HFFc6 (cell line): ENCODE data around the gene FAM124B. TPM values are rescaled to one million over a fixed set of nuclear protein-coding genes. Genes with fewer than 3 reads are reported as not detected.
A peak's percentile ranks its signal among the peaks of the same experiment; 100 is the strongest.

Source experiments
- DNase-seq: peaks from one replicate; pipeline ENCODE4 v3.0.0-alpha.2; 2018
- H3K27ac Mint-ChIP-seq: 2 replicates; pipeline ENCODE4 v1.8.0; 2020; ENCODE audit warnings: mild to moderate bottlenecking, mixed read lengths
- H3K27me3 Mint-ChIP-seq: 2 replicates; pipeline ENCODE4 v1.8.0; 2021; ENCODE audit warnings: mild to moderate bottlenecking, moderate library complexity, mixed read lengths; ENCODE audit not compliant: insufficient read depth
- H3K36me3 Mint-ChIP-seq: 2 replicates; pipeline ENCODE4 v1.8.0; 2021; ENCODE audit warnings: low read depth, mixed read lengths
- H3K4me1 Mint-ChIP-seq: 2 replicates; pipeline ENCODE4 v1.8.0; 2020; ENCODE audit warnings: low read depth, mixed read lengths
- H3K4me3 Mint-ChIP-seq: 2 replicates; pipeline ENCODE4 v1.8.0; 2020; ENCODE audit warnings: mild to moderate bottlenecking, moderate library complexity, mixed read lengths
- H3K9me3 Mint-ChIP-seq: 2 replicates; pipeline ENCODE4 v1.8.0; 2020; ENCODE audit warnings: mild to moderate bottlenecking, mixed read lengths
- total RNA-seq, 6 experiments: library from RNA; stranded (reverse); fragmentation: NEBNext Ultra II Directional; extraction: Animal tissue kit (Norgen Biotek cat#: 25700); gene quantifications; 2 replicates in 1 of 6; 3 replicates in 5 of 6; pipeline ENCODE4 v1.2.3, GENCODE V29; 2021
- TF ChIP-seq, protein P1 (sequence below): fragments of 200-600 bp; sonication (generic); IDR thresholded peaks from 2 replicates; pipeline ENCODE4 v1.5.0; 2021; ENCODE audit warnings: antibody characterized with exemption, mild to moderate bottlenecking

Gene FAM124B
- total RNA-seq, 6 experiments from 2014 or later: 0.10 TPM; not detected in 5

DNA sequence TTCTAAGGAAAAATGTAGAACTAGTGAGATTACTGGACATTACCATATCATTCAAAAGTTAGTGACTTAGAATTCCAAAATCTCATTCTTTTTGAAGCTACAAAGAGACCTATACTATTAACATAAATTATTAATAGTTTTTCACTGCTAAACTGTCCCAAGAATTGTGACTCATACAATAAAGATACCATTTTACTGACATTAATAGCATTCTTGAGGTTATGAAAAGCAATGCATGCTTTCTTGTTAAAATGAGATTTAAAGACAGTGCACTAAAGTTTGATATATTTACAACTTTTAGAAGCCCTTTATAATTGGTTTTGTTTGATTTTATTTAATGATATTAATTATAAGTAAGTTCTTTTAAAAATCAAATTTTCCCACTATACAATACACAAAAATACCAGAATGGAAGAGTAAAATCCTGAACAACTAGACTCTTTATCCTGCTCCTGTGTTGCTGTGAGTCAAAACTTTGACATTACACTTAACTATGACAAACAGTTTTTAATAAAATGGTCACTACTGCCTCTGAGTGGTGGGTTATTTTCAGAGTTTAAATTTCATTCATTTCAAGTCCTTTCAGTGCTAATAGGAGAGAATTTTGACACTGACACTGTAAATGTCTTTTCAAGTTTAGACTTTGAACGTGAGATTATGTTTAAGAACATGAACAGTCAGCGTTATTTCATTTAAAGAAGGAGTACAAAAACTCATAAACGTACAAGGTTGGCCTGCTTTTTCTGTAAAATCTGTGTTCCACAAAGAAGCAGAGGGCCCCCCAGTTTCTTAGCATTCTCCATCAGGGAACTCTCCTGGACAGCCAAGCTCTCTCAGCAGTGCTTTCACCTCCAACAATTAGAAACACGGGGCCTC lies 54.5 kb downstream of the FAM124B start:
- peak; percentile 44 for DNase-seq
- TF ChIP-seq, protein P1, sequence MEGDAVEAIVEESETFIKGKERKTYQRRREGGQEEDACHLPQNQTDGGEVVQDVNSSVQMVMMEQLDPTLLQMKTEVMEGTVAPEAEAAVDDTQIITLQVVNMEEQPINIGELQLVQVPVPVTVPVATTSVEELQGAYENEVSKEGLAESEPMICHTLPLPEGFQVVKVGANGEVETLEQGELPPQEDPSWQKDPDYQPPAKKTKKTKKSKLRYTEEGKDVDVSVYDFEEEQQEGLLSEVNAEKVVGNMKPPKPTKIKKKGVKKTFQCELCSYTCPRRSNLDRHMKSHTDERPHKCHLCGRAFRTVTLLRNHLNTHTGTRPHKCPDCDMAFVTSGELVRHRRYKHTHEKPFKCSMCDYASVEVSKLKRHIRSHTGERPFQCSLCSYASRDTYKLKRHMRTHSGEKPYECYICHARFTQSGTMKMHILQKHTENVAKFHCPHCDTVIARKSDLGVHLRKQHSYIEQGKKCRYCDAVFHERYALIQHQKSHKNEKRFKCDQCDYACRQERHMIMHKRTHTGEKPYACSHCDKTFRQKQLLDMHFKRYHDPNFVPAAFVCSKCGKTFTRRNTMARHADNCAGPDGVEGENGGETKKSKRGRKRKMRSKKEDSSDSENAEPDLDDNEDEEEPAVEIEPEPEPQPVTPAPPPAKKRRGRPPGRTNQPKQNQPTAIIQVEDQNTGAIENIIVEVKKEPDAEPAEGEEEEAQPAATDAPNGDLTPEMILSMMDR: no peak
- H3K9me3 Mint-ChIP-seq: no peaks in the 10 kb centered on the region

DNA sequence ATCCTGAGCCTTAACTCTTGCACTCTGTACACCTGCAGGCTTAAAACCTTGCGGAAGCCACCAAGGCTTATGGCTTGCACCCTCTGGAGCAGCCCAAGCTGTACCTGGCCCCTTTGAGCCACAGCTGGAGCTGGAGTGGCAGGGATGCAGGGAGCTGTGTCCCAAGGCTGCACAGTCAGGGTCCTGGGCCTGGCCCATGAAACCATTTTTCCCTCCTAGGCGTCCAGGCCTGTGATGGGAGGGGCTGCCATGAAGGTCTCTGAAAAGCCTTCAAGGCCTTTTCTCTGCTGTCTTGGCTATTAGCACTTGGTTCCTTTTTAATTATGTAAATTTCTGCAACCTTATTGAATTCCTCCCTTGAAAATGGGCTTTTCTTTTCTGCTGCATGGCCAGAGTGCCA lies 56.4 kb downstream of the FAM124B start:
- TF ChIP-seq, protein P1: no peak
- H3K27me3 Mint-ChIP-seq: peaks cover 11% of the 10 kb centered on the region
- no peaks in the 10 kb centered on the region for H3K9me3 Mint-ChIP-seq
- no peak overlapping the region for H3K27ac Mint-ChIP-seq
- no peak for DNase-seq
- peaks cover 7% of the 10 kb centered on the region for H3K4me1 Mint-ChIP-seq
- H3K4me3 Mint-ChIP-seq: no peak overlapping the region
- H3K36me3 Mint-ChIP-seq: no peaks in the 10 kb centered on the region

More for the DNA sequence above, 54.5 kb downstream of the FAM124B start:
- Mint-ChIP-seq H3K4me1 (peaks cover 11% of the 10 kb centered on the region), H3K27ac (no peak overlapping the region; the same call in 1 of the 2 replicates), H3K36me3 (no peaks in the 10 kb centered on the region), H3K27me3 (peaks cover 4% of the 10 kb centered on the region; the same call in 1 of the 2 replicates), H3K4me3 (no peak overlapping the region)

DNA sequence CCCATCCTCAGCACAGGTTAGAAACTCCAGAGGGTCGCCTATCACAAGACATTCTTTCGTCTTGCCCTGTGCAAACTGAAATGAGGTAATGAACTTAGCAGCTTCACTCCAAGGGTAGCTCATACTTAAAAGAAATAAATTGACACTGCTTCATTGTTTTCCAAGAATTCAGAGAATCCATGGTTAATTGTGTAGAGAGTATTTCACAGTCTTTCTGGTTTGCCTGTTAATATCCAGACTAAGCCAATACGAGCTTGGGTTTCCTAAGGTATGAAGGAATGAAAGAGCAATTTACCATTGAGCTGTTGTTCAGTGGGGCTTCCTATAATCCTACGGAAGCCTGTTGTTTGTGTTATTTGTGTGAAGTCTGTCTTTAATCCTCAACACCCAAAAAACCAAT lies 58.7 kb downstream of the FAM124B start:
- Mint-ChIP-seq H3K36me3 (no peaks in the 10 kb centered on the region), H3K27me3 (peaks cover 12% of the 10 kb centered on the region), H3K4me1 (peaks cover 7% of the 10 kb centered on the region), H3K4me3 (no peak overlapping the region), H3K27ac (no peak overlapping the region), H3K9me3 (no peaks in the 10 kb centered on the region)
- DNase-seq: no peak
- TF ChIP-seq, protein P1: no peak

DNA sequence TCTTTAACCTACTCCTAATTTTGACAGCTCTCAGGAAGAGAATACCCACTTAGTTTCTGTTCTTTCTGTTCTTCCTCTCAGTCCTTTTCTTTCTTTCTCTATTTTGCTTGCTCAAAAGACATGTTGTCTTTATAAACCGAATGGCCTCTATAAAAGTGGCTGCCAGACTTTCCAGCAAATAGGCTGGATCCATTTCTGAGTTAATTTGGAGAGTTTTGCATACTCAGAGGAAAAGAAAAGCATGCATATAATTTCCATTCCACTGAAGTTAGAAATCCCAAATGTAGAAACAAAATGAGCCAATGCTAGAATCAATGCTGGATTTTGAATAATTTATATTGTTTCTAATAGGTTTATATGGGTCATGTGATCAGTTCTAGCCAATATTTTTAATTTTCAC lies 65.9 kb downstream of the FAM124B start:
- H3K27me3 Mint-ChIP-seq: peaks cover 20% of the 10 kb centered on the region
- no peak overlapping the region for H3K4me3 Mint-ChIP-seq
- no peaks in the 10 kb centered on the region for H3K9me3 Mint-ChIP-seq
- H3K27ac Mint-ChIP-seq: no peak overlapping the region
- H3K36me3 Mint-ChIP-seq: no peaks in the 10 kb centered on the region
- peaks cover 6% of the 10 kb centered on the region for H3K4me1 Mint-ChIP-seq
- no peak for DNase-seq
- TF ChIP-seq, protein P1: no peak

DNA sequence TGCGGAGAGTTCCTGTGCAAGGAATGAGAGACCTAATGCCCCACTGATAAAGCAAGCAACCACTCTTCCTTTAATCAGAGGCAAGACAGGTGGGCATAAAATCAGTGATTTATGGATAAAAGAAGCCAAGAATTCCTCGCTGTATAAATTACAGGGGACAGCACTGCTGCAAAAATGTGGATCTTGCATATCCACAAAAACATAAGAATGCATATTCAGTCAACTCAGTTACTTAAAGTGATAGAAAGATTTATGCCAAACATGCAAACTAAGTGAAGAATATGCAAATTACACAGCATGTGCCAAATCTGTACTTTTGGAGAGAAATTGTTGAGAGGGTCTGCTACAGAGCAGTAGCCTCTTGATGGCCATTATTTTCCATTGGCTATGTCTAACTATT lies 67.2 kb downstream of the FAM124B start:
- DNase-seq: no peak
- H3K9me3 Mint-ChIP-seq: no peaks in the 10 kb centered on the region
- TF ChIP-seq, protein P1: no peak
- H3K4me3 Mint-ChIP-seq: no peak overlapping the region
- H3K4me1 Mint-ChIP-seq: peaks cover 6% of the 10 kb centered on the region
- H3K27ac Mint-ChIP-seq: no peak overlapping the region
- H3K36me3 Mint-ChIP-seq: no peaks in the 10 kb centered on the region
- H3K27me3 Mint-ChIP-seq: peaks cover 18% of the 10 kb centered on the region
